Measurements from ENCODE around the gene MORN1.

MORN1 gene

GRCh38 chr1:2415337-2415736 is 24.0 kb upstream of the MORN1 start:
- H3K4me3 Mint-ChIP-seq = peak overlapping the region; percentile 87
- no peak for ATAC-seq (ENCODE audit: low read depth)
- no peaks in the 10 kb centered on the region for H3K27me3 Mint-ChIP-seq
- peak overlapping the region; percentile 58 for H3K27ac Mint-ChIP-seq
- no peaks in the 10 kb centered on the region for H3K36me3 Mint-ChIP-seq
- peaks cover 34% of the 10 kb centered on the region for H3K4me1 Mint-ChIP-seq
- DNase-seq (ENCODE audit: low spot score in 2 of 2) = no peak
- no peaks in the 10 kb centered on the region for H3K9me3 Mint-ChIP-seq

GRCh38 chr1:2414297-2414958 is 23.1 kb upstream of the MORN1 start:
- peak; percentile 80 to 84 for DNase-seq (ENCODE audit: low spot score in 2 of 2)
- peak; percentile 24 for ATAC-seq (ENCODE audit: low read depth)
- H3K4me3 Mint-ChIP-seq = peak overlapping the region; percentile 72
- H3K27me3 Mint-ChIP-seq = no peaks in the 10 kb centered on the region
- H3K36me3 Mint-ChIP-seq = peaks cover 2% of the 10 kb centered on the region
- H3K9me3 Mint-ChIP-seq = no peaks in the 10 kb centered on the region
- peaks cover 34% of the 10 kb centered on the region for H3K4me1 Mint-ChIP-seq
- peak overlapping the region; percentile 79 for H3K27ac Mint-ChIP-seq

GRCh38 chr1:2413495-2414296 is 22.3 kb upstream of the MORN1 start:
- H3K27me3 Mint-ChIP-seq = no peaks in the 10 kb centered on the region
- H3K36me3 Mint-ChIP-seq = peaks cover 5% of the 10 kb centered on the region
- ATAC-seq (ENCODE audit: low read depth) (no peak), DNase-seq (ENCODE audit: low spot score in 2 of 2) (peak in 1 of 2 donors; percentile 49)
- peak overlapping the region; percentile 72 for H3K4me3 Mint-ChIP-seq
- peaks cover 33% of the 10 kb centered on the region for H3K4me1 Mint-ChIP-seq
- no peaks in the 10 kb centered on the region for H3K9me3 Mint-ChIP-seq
- H3K27ac Mint-ChIP-seq = peak overlapping the region; percentile 79

- Mint-ChIP-seq H3K9me3 (no peaks in the 10 kb centered on the region), H3K27me3 (no peaks in the 10 kb centered on the region), H3K4me3 (peak overlapping the region; percentile 87), H3K4me1 (peaks cover 33% of the 10 kb centered on the region), H3K27ac (peak overlapping the region; percentile 74), H3K36me3 (peaks cover 5% of the 10 kb centered on the region)
- DNase-seq (ENCODE audit: low spot score in 2 of 2) = peak; percentile 34 to 56
- peak; percentile 17 for ATAC-seq (ENCODE audit: low read depth)
Observed at GRCh38 chr1:2412773-2413494, 21.6 kb upstream of the MORN1 start.

GRCh38 chr1:2412395-2412772 is 21.0 kb upstream of the MORN1 start, which contains the start of gene PEX10:
Gene PEX10 (minus strand): TSS chr1:2412564. CDS start chr1:2412502, 62 bp downstream.
- Mint-ChIP-seq H3K9me3 (no peaks in the 10 kb centered on the region), H3K27ac (peak within 1 kb of the TSS; percentile 76), H3K4me3 (peak within 1 kb of the TSS; percentile 87), H3K27me3 (no peaks in the 10 kb centered on the region), H3K36me3 (peaks cover 8% of the 10 kb centered on the region), H3K4me1 (peaks cover 33% of the 10 kb centered on the region)
- DNase-seq (ENCODE audit: low spot score in 2 of 2) (peak; percentile 99), ATAC-seq (ENCODE audit: low read depth) (peak; percentile 90)

GRCh38 chr1:2411801-2412394 is 20.5 kb upstream of the MORN1 start:
- DNase-seq (ENCODE audit: low spot score in 2 of 2) (no peak), ATAC-seq (ENCODE audit: low read depth) (peak; percentile 7)
- H3K27ac Mint-ChIP-seq = peak overlapping the region; percentile 76

GRCh38 chr1:2409745-2410144 is 18.4 kb upstream of the MORN1 start:
- Mint-ChIP-seq H3K4me1 (peaks cover 18% of the 10 kb centered on the region), H3K9me3 (no peaks in the 10 kb centered on the region), H3K27me3 (no peaks in the 10 kb centered on the region), H3K4me3 (no peak overlapping the region), H3K27ac (no peak overlapping the region), H3K36me3 (peaks cover 9% of the 10 kb centered on the region)
- DNase-seq (ENCODE audit: low spot score in 2 of 2) (no peak), ATAC-seq (ENCODE audit: low read depth) (no peak)

More at GRCh38 chr1:2411801-2412394, 20.5 kb upstream of the MORN1 start:
- no peaks in the 10 kb centered on the region for H3K9me3 Mint-ChIP-seq
- H3K4me1 Mint-ChIP-seq = peaks cover 30% of the 10 kb centered on the region
- peaks cover 9% of the 10 kb centered on the region for H3K36me3 Mint-ChIP-seq
- no peaks in the 10 kb centered on the region for H3K27me3 Mint-ChIP-seq
- peak overlapping the region; percentile 87 for H3K4me3 Mint-ChIP-seq

GRCh38 chr1:2408859-2409276 is 17.5 kb upstream of the MORN1 start:
- DNase-seq (ENCODE audit: low spot score in 2 of 2) (no peak), ATAC-seq (ENCODE audit: low read depth) (no peak)
- Mint-ChIP-seq H3K4me3 (no peak overlapping the region), H3K36me3 (peaks cover 9% of the 10 kb centered on the region), H3K27ac (no peak overlapping the region), H3K9me3 (no peaks in the 10 kb centered on the region), H3K4me1 (peaks cover 10% of the 10 kb centered on the region), H3K27me3 (no peaks in the 10 kb centered on the region)

GRCh38 chr1:2408456-2408855 is 17.1 kb upstream of the MORN1 start:
- H3K27ac Mint-ChIP-seq = no peak overlapping the region
- no peak for ATAC-seq (ENCODE audit: low read depth)
- no peak for DNase-seq (ENCODE audit: low spot score in 2 of 2)
- H3K27me3 Mint-ChIP-seq = no peaks in the 10 kb centered on the region
- no peaks in the 10 kb centered on the region for H3K9me3 Mint-ChIP-seq
- peaks cover 9% of the 10 kb centered on the region for H3K36me3 Mint-ChIP-seq
- H3K4me1 Mint-ChIP-seq = peaks cover 8% of the 10 kb centered on the region
- no peak overlapping the region for H3K4me3 Mint-ChIP-seq

- H3K9me3 Mint-ChIP-seq = no peaks in the 10 kb centered on the region
- no peaks in the 10 kb centered on the region for H3K27me3 Mint-ChIP-seq
- no peak for DNase-seq (ENCODE audit: low spot score in 2 of 2)
- H3K36me3 Mint-ChIP-seq = peaks cover 10% of the 10 kb centered on the region
- peaks cover 8% of the 10 kb centered on the region for H3K4me1 Mint-ChIP-seq
- no peak for ATAC-seq (ENCODE audit: low read depth)
- peak overlapping the region; percentile 47 for H3K27ac Mint-ChIP-seq
- no peak overlapping the region for H3K4me3 Mint-ChIP-seq
Observed at GRCh38 chr1:2407991-2408275, 16.6 kb upstream of the MORN1 start.

- Mint-ChIP-seq H3K4me3 (no peak overlapping the region), H3K27ac (peak overlapping the region; percentile 47), H3K4me1 (peaks cover 8% of the 10 kb centered on the region), H3K36me3 (peaks cover 11% of the 10 kb centered on the region), H3K9me3 (no peaks in the 10 kb centered on the region), H3K27me3 (no peaks in the 10 kb centered on the region)
- DNase-seq (ENCODE audit: low spot score in 2 of 2) (no peak), ATAC-seq (ENCODE audit: low read depth) (no peak)
Observed at GRCh38 chr1:2407166-2407990, 16.0 kb upstream of the MORN1 start.

- peaks cover 14% of the 10 kb centered on the region for H3K36me3 Mint-ChIP-seq
- H3K27ac Mint-ChIP-seq = no peak overlapping the region
- no peaks in the 10 kb centered on the region for H3K9me3 Mint-ChIP-seq
- ATAC-seq (ENCODE audit: low read depth) (no peak), DNase-seq (ENCODE audit: low spot score in 2 of 2) (no peak)
- H3K4me1 Mint-ChIP-seq = peaks cover 8% of the 10 kb centered on the region
- no peak overlapping the region for H3K4me3 Mint-ChIP-seq
- no peaks in the 10 kb centered on the region for H3K27me3 Mint-ChIP-seq
Observed at GRCh38 chr1:2406451-2407041, 15.2 kb upstream of the MORN1 start.

Data from memory B cell (primary cell).